SU-DHL-6 (cell line): ENCODE measurements around the gene ST8SIA5.
"Not testable (repeated sequence)": the region's sequence is repeated elsewhere in the genome, so short reads cannot be mapped to it uniquely, and the experiment has no call there.

ENCODE experiments used
- H2AFZ ChIP-seq: fragments of 200-600 bp; sonication (generic); 2 replicates; pipeline ENCODE4 v1.6.1; 2014; ENCODE audit warnings: low read depth, mild to moderate bottlenecking, moderate library complexity, mixed read lengths, antibody characterized with exemption, low read length; ENCODE audit not compliant: severe bottlenecking
- H3F3A ChIP-seq: fragments of 200-600 bp; shearing (Covaris generic); 2 replicates; pipeline ENCODE4 v1.6.0; 2016; ENCODE audit warnings: antibody characterized with exemption, mild to moderate bottlenecking; ENCODE audit not compliant: insufficient read depth
- H3K27ac ChIP-seq: fragments of 200-600 bp; sonication (generic); 2 replicates; pipeline ENCODE4 v1.5.1; 2016; ENCODE audit warnings: low read depth, mild to moderate bottlenecking, low read length, moderate library complexity, mixed read lengths
- H3K27me3 ChIP-seq: fragments of 200-600 bp; sonication (generic), shearing (Covaris generic); 2 replicates; pipeline ENCODE4 v1.6.0; 2014; ENCODE audit warnings: mild to moderate bottlenecking, low read length
- H3K36me3 ChIP-seq: fragments of 200-600 bp; sonication (generic); 2 replicates; pipeline ENCODE4 v1.6.1; 2014; ENCODE audit warnings: mild to moderate bottlenecking, low read length, mixed read lengths
- H3K4me2 ChIP-seq: fragments of 300-600, 200-600 bp; shearing (Covaris generic), sonication (generic); 2 replicates; pipeline ENCODE4 v1.6.0; 2014; ENCODE audit warnings: low read length, low read depth, mild to moderate bottlenecking; ENCODE audit not compliant: poor library complexity, severe bottlenecking
- H3K4me3 ChIP-seq: fragments of 200-600 bp; sonication (generic); 2 replicates; pipeline ENCODE4 v1.5.1; 2014; ENCODE audit warnings: antibody characterized with exemption, low read length, mild to moderate bottlenecking, mixed read lengths; ENCODE audit not compliant: insufficient read depth, poor library complexity, severe bottlenecking
- H3K79me2 ChIP-seq: fragments of 200-600 bp; sonication (generic); 2 replicates; pipeline ENCODE4 v1.6.1; 2014; ENCODE audit warnings: mild to moderate bottlenecking, low read length, moderate library complexity; ENCODE audit not compliant: insufficient read depth
- H3K9ac ChIP-seq: fragments of 200-600 bp; sonication (generic); 2 replicates; pipeline ENCODE4 v1.7.0; 2014; ENCODE audit warnings: mild to moderate bottlenecking, low read length
- H3K9me2 ChIP-seq: fragments of 200-600 bp; sonication (generic); replicated peaks from 2 replicates; pipeline ENCODE4 v1.6.1; 2014; ENCODE audit warnings: low read length; ENCODE audit not compliant: insufficient read depth
- H3K9me3 ChIP-seq: fragments of 200-600 bp; sonication (generic); 2 replicates; pipeline ENCODE4 v1.6.1; 2014; ENCODE audit warnings: low read length, mixed read lengths; ENCODE audit not compliant: insufficient read depth
- H4K20me1 ChIP-seq: fragments of 200-600 bp; sonication (generic); 2 replicates; pipeline ENCODE4 v1.6.1; 2014; ENCODE audit warnings: low read depth, mild to moderate bottlenecking, antibody characterized with exemption, low read length, moderate library complexity, mixed read lengths
- CTCF ChIP-seq: fragments of 200-600 bp; sonication (generic); IDR thresholded peaks from one replicate; pipeline ENCODE4 v1.5.1; 2017; ENCODE audit warnings: antibody characterized with exemption, mild to moderate bottlenecking, low read length, moderate library complexity; ENCODE audit not compliant: insufficient read depth, poor library complexity, severe bottlenecking
- EZH2phosphoT487 ChIP-seq: fragments of 200-600 bp; sonication (generic), shearing (Covaris generic); conservative IDR thresholded peaks from 2 replicates; pipeline ENCODE4 v1.6.1; 2018; ENCODE audit warnings: mild to moderate bottlenecking, antibody characterized with exemption, low read length, moderate library complexity, mixed read lengths

Gene ST8SIA5

GRCh38 chr18:46756559-46757201, at the start of gene ST8SIA5:
Gene ST8SIA5, minus strand, starts transcription at chr18:46757053. Its CDS starts 545 bp downstream, at chr18:46756508.
- no peak within 1 kb of the TSS for H3K4me3 ChIP-seq

GRCh38 chr18:46795945-46796344, 39.1 kb upstream of the ST8SIA5 start:
- not testable (repeated sequence) for H3K79me2 ChIP-seq, H2AFZ ChIP-seq, H3K36me3 ChIP-seq, H3F3A ChIP-seq, H3K9me2 ChIP-seq, H3K9me3 ChIP-seq, H4K20me1 ChIP-seq, H3K27me3 ChIP-seq, H3K27ac ChIP-seq, H3K4me2 ChIP-seq, H3K4me3 ChIP-seq, H3K9ac ChIP-seq

More at GRCh38 chr18:46756559-46757201, at the start of gene ST8SIA5:
- Histone ChIP-seq H3K27me3 (no peaks in the 10 kb centered on the region), H3K9me2 (no peaks in the 10 kb centered on the region), H3K36me3 (no peaks in the 10 kb centered on the region), H2AFZ (no peak within 1 kb of the TSS), H3K79me2 (no peaks in the 10 kb centered on the region), H4K20me1 (no peaks in the 10 kb centered on the region), H3K27ac (no peak within 1 kb of the TSS), H3K9me3 (no peaks in the 10 kb centered on the region), H3F3A (no peaks in the 10 kb centered on the region), H3K9ac (no peak within 1 kb of the TSS), H3K4me2 (no peak within 1 kb of the TSS)
- TF ChIP-seq CTCF (no peak), EZH2phosphoT487 (no peak)

- Histone ChIP-seq H4K20me1 (no peaks in the 10 kb centered on the region), H3K36me3 (no peaks in the 10 kb centered on the region), H3K27me3 (no peaks in the 10 kb centered on the region), H2AFZ (no peak overlapping the region), H3K27ac (no peak overlapping the region), H3K4me3 (no peak overlapping the region), H3K4me2 (no peak overlapping the region), H3F3A (no peaks in the 10 kb centered on the region), H3K79me2 (no peaks in the 10 kb centered on the region), H3K9me3 (no peaks in the 10 kb centered on the region), H3K9ac (no peak overlapping the region), H3K9me2 (no peaks in the 10 kb centered on the region)
- TF ChIP-seq EZH2phosphoT487 (no peak), CTCF (no peak)
Measured at GRCh38 chr18:46794607-46795006, 37.8 kb upstream of the ST8SIA5 start.

- H3K27me3 ChIP-seq, result no peaks in the 10 kb centered on the region
Measured at GRCh38 chr18:46793565-46793964, 36.7 kb upstream of the ST8SIA5 start.

More at GRCh38 chr18:46793565-46793964, 36.7 kb upstream of the ST8SIA5 start:
- Histone ChIP-seq H3F3A (no peaks in the 10 kb centered on the region), H3K4me3 (no peak overlapping the region), H2AFZ (no peak overlapping the region), H3K9ac (no peak overlapping the region), H3K36me3 (no peaks in the 10 kb centered on the region), H3K9me3 (no peaks in the 10 kb centered on the region), H3K4me2 (no peak overlapping the region), H3K79me2 (no peaks in the 10 kb centered on the region), H3K9me2 (no peaks in the 10 kb centered on the region), H4K20me1 (no peaks in the 10 kb centered on the region), H3K27ac (no peak overlapping the region)
- TF ChIP-seq EZH2phosphoT487 (no peak), CTCF (no peak)
